HG02763 (cell line): Measurements from ENCODE around the gene UNC5CL.
"Not testable (repeated sequence)": the region's sequence is repeated elsewhere in the genome, so short reads cannot be mapped to it uniquely, and the experiment has no call there.

Experiments used
- ATAC-seq: cut with Tn5 transposase; IDR thresholded peaks from one replicate; pipeline ENCODE4 v1.9.1; 2021; ENCODE audit warnings: mild to moderate bottlenecking, moderate library complexity; ENCODE audit not compliant: unreplicated experiment

The UNC5CL gene

DNA sequence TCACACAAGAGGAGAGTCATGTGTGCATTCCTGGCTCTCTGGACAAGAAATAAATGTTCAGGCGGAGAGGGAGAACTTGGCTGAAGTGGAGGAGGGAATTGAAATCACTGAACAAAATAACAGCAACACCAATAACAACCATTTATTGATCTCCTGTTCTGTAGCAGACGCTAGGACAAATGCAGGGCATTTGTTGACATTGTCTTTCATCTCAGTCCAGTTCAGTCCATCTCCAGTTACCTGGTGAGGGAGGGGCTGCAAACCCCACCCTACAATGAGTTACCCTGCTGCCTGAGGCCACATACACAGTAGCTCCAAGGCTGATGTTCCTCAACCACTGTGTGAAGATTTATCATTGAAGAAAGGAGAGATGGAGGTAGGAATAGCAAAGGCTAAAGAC is 27.3 kb downstream of the UNC5CL start:
- no peak for ATAC-seq

DNA sequence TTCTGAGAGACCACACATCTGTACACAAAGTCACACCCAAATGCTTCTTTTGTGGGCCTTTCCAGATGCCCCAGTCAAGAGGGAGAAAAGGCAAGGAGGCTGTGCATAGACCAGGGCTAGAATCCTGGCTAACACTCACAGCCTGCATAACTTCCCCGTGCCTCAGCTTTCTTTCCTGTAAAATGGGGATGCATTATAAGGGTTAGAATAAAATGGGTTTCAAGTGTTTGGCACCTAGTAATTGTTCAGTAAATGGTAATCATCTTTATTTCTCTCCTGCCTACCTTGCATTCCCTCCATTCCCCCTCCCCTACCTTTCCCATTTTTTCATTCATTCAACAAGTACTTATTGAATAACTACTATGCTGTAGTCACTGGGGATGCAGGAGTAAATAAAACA is 29.4 kb downstream of the UNC5CL start:
- ATAC-seq = no peak

DNA sequence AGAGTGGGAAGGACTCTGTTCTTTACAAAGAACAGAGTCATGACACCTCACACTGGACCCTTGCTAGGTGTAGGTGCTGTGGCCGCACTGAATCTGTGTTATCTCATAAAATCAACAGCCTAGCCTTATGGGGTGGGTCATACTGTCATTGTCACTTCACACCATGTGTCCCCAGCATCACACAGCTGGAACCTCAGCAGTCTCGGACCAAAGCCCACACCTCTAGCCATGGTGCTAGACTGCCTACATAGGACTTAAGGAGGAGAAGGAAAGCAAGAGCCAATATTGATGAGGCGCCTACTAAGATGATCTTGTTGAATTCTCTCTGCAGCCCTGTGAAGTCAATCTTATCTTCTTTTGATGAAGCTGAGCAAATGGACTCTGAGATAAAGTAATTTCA is 31.0 kb downstream of the UNC5CL start:
- ATAC-seq = no peak

DNA sequence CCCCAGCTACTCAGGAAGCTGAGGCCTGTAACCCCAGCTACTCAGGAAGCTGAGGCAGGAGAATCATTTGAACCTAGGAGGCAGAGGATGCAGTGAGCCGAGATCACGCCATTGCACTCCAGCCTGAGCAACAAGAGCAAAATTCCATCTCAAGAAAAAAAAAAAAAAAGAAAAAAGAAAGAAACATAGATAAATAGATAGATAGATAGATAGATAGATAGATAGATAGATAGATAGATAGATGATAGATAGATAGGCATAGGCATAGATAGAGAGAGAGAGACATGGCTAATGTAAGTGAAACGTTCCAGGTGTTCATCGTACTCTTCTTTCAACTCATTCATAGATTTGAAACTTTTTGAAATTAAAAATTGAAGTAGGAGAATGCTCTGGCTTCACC is 32.0 kb downstream of the UNC5CL start:
- not testable (repeated sequence) for ATAC-seq

DNA sequence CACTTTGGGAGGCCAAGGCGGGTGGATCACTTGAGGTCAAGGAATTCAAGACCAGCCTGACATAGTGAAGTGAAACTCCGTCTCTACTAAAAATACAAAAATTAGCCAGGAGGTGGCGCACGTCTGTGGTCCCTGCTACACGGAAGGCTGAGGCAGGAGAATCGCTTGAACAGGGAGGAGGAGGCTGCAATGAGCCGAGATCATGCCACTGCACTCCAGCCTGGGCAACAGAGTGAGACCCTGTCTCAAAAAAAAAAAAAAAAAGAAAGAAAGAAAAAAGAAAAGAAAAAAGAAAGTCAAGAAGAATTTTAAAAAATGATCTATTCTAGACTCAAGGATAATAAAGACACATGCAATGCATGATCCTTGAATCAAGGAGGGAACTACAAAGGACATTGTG is 32.8 kb downstream of the UNC5CL start:
- ATAC-seq = not testable (repeated sequence)

DNA sequence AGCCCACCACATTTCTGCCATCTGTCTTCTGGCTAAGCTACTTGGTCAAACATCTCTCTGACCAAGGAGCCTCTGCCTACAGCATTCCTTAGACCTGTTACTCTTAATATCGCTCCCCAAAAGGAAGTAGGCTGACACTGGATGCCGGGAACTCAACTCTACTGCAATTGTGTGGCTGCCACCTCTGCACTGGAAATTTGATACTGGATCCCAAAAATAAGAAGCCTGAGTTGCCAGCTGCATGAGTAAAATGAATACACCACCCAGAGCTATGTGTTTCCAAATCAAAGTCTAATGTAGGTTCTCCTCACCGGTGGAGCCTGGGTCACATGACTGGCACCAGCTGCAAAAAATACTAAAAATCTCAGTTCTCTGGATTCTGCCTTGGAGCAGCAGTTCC is 36.9 kb downstream of the UNC5CL start:
- ATAC-seq = no peak

DNA sequence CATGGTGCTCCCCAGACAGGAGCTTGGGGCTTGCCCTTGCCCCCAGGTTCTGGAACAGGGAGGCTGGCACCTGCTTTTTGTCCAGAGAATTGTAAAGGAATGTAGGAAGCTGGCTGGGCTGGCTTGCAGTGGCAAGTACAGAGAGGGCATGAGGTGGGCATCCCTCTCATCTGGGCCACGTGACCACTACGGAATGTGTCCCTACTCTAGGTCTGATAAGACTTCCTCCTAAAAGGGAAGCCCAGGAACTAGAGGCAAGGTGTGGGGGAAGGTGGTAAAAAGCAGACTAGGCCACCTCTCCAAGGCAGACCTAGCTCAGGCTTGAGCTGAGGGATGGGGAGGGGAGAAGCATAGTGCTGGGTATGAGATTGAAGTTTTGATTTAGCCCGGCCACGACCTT is 38.8 kb downstream of the UNC5CL start:
- no peak for ATAC-seq

DNA sequence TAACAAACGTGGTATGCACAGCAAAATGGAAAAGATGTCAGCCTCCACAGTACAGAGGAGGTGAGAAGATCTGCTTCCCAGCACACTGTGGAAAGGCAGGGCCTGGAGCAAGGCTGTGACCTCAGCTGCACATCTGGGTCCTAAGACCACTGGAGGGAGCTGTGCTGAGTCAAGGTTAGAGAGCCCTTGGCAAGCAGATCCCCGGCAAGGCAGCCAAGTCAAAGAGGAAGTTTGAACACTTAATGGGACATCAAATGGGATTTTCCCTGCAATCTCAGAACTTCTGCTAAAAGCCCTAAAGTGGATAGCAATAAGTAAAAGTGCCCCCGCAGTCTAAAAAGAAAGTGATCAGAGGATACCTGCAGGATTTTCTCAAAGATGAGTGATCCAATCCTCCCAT is 39.5 kb downstream of the UNC5CL start:
- ATAC-seq = no peak

DNA sequence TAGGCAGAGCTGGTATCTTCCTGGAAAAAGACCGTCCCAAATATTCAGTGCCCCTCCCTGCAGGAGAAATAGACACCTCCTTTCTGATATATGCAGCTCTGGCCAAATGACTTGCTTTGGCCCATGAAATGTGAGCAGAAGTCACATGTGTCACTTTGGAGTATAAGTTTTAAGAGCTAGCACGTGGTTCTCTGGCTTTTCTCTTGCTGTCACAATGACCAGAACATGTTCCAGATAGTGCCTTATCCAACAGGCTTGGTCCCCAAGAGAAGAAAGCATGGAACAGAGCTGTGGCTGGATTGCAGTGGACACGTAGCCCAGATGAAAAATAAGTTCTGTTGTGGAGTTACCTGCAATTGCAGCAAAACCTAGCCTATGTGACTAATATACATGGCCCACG is 40.4 kb downstream of the UNC5CL start:
- no peak for ATAC-seq

DNA sequence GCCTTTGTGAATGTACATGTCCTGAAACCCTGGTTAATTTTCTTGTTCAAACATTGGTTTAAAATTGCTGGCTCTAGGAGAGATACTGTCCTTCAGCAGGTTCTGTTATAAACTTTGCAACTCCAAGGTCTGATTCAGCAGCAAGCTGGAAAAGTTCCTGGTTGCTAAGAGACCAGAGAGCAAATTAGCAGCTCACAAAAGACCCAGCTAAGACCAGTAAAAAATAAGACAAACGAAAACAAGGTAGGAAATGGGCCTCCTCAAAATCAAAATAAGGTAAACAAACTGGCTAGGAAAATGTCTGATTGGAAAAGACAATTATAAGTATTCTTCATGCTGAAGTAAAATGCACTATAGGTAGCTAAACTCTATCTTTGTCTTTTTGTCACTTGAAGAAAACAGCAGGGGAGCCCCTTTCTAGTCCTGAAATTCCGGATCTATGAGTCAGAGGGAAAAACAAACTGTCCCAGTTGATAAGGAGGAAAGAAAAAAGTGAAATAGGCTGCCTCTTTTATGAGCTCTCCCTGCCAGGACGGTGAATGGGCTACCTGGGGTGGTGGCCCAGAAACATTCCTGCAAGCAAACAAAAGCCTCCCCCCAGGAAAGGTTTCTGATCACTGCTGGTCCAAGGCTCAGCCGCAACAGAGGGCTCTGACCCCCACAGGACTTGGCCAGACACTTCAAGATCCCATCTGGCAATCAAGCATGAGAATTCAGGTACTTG is 41.6 kb downstream of the UNC5CL start:
- no peak for ATAC-seq

DNA sequence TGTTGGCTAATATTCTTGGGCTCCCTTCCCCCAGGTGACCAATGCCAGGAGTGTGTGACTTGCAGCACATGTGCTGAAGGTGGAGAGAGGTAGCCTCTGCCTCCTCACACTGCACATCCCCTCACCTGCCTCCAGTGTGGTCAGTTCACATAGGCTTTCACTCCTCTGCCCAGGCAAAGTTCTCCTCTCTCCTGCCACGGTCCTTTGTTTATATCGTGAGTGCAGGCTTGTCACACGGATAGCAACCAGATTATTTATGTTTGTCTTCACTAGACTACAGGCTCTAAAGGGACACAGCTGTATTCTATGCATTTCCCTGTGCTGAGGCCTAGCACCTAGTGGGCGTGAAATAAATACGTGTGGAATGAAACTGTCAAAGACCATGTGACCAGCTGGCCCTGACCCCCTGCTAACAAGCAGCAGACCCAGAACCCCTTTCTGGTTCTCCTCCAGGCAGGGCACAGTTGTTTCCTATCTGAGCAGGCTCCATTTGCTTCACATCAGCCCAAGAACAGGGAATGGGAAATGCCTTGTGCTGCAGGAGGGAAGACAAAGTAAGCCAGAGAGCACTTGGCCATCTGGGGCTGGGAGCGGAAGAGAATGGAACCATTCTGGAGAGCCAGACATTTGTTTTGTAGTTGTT is 42.3 kb downstream of the UNC5CL start:
- ATAC-seq = no peak

DNA sequence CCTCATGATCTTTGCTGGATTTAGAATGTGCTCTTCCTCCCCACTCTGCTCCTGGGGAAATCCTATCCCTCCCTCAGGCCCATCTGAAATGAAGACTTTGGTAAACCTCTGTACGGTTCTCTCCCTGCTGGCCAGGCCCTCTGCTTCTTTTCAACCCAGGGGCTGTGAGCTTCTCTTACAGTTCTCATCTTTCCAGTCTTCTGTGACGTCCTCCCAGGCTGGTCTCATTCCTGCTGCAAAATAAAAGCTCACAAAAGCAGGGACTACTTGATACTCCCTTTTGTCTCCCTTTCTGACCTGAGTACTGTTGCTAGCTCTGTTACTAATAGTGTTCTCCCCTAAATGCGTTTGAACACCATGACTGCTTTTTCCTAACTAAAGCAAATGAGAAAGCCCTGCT is 46.3 kb downstream of the UNC5CL start:
- no peak for ATAC-seq

DNA sequence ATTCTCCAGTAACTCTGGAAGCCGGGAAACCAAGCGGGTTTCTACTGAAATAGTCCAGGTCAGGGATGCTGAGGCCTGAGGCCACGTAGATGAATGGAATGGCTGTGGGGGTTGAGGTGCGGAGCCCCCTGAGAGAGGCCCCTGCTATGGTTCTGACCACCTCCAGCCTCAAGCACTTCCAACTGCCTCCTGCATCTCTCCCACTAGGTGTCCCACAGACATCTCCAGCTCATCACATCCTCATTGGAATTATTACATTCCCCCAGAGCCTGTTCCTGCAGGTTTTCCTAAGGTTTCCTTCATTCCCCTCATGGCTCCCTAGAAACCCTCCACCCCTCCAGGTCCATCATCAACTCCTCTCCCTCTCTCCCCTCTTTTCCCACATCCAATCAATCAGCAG is 48.7 kb downstream of the UNC5CL start:
- ATAC-seq = no peak

DNA sequence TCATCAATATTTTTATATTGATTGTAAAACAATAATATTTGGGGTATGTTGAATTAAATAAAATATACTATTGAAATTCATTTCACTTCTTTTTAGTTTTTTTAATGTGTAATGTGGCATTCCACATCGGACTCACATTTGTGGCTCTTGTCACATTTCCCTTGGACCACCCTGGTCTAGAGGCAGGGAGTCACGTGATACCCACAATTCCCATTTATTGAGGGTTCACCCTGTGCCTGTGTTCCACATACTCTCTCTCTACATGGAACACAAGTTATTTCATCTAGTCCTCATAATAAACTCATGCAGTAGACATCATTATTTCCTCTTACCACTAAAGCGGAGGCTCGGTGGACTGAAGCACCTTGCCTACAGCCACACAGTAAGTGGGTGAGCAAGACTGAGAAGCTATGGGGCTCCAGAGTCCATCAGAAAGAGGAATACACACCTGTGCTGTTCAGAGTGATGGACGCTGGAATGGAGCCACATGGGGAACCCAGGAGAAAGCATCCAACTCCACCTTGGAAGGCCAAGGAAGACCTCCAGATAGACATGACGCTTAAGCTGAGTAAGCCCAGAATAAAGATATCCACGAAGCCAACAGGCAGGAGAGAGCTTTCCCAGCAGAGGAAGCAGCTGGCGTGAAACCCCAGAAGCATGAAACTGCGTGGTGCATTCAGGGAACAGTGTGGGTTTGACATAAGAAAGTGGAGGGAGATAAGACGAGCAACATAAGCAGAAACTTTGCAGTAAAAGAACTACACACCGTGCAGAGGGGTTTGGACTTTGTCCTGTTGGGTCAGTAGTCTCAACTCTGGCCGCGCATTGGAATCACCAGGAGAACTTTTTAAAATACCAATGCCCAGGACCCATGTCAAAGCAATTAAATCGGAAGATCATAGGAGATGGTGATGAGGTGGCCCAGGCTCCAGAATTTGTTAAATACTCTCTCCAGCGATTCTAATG is 49.5 kb downstream of the UNC5CL start:
- ATAC-seq = no peak

DNA sequence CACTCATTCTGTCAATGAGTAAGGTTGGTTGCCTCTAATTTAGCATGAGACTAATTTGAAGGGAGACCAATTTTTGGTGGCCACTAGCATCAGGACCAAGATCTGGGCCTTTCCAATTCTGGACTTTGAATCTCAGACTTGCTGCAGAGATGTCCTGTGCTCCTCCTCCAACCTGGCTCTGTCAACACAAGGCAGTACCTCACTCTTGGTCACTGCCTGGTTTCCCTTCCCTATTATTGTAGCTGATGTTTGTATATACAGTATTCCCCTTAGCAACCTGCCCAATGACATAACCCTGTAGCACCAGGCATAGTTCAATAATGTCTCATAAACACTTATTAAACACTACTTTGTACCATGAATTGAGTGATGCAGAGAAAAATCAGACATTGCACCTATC is 50.4 kb downstream of the UNC5CL start:
- ATAC-seq = no peak

DNA sequence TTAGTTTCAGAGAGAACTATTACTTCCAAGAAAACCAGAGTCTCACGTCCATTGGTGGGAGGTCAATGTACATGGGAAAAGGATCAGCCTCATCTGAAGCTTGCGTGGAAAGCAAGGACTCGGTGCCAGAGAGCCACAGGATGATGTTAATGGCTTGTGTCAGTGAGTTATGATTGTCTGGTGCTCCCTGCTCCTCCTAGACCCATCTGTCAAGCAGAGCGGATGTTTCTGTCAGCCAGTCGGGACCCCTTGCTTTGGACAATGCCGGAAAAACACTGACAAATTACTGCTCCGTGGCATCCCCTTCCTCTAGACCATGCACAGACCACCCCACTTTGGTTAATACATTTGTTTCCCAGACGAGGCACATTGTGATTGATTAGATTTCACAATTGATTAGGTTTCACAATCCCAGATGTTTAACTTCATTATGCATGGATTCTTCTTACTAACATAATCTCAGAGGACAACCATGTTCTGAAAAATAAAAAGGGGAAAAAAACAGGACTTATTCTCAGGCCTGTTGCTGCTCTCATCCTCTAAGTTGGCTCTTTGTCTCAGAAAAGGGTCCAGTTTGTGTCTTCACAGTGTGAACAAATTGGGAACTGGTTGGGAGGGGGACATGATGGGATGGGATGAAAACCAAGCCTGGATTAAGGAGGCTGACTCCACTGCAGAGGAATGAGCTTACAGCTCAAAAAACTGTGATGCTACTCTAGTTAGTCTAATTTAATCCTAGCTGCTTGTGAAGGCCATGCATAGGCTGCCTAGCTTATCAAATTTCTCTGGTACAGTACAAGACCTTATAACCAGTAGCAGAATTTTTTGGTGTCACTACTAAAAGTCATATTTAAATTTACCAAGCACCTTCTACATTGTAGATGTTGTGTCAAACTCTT is 51.9 kb downstream of the UNC5CL start:
- no peak for ATAC-seq

DNA sequence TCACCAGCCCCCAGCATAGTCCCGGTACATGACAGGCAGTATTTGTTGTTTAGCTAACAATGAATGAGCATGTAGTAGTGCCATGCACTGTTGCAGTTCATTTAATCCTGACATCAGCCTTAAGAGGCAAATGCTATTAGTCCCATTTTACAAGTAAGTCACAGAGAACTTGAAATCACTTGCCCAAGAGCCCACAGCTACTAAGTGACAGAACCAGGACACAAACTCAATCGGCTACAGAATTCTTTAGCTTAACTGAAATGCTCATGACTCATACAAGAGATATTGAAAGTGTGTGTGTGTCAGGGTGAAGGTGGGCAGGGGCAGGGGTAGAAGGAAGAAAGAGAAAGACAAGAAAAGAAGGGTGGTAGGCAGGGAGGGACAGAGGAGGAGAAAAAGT is 52.7 kb downstream of the UNC5CL start:
- no peak for ATAC-seq

DNA sequence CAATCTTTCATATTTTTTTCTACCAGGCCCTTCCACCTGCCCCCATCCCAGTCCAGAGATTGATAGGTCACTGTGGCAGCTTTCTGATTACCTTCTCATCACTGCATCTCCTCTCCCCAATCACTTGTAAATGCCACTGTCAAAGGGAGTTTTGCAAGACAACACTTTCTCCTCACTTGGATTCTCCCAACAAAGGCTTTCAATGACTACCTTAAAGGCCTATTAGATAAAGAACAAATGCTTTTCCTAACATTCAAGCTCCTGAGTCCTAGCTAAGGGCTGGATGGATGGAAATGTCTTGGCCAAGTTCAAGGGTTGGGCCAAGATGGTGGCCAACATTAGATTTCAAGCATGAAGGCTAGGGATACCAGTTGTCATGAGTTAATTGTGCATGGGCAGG is 55.3 kb downstream of the UNC5CL start:
- no peak for ATAC-seq

DNA sequence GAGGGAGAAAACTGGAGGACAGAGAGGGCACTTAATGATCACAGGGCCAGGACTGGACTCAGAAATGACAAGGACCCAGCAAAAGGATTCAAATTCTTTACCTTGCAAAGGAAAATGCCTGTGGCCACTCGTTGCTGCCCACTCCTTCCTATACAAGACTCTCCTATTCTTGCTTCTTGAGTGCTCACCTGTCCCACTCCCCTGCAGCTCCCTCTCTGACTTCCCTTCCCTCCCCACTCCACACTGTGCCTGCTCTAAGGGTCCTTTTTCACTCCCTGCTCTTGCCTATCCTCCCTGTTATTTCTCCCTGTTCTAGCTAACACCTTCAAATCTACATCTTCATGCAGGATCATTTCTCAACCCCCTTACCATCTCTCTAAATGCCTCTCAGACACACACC is 56.1 kb downstream of the UNC5CL start:
- ATAC-seq = no peak

DNA sequence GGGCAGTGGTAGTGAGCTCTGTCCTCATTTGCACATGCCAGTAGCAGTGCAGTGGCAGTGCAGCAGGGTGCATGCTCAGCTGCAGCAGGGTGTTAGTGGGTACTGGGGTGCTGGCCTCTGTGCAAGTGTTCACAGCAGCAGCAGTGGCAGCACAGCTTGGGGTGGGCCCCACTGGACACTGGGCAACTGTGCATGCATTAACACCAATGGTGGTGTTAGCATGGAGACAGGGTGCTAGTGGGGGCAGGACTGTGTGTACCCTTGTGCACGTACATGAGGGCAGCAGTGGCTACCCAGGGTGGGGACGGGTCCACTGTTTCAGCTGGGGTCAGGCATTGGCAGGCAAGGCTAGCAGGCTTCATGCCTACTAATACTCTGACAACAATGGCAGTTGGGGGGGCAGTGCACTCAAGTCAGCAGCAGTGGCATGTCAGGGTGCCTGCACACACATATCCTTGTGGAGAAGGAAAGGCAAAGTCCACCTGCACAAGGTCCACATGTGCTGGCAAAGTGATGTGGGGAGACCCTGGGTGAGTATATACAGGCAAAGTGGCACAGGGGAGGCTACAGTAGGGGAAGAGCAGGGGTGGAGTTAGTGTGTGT is 60.2 kb downstream of the UNC5CL start:
- ATAC-seq = no peak
